ENCODE data around the gene CST9L.

The CST9L gene

GRCh38 chr20:23568320-23568970 is at the start of gene CST9L:
Gene CST9L, minus strand, starts transcription at chr20:23568484. Its CDS starts 34 bp downstream, at chr20:23568450.
- H3K9me3 ChIP-seq = no peaks in the 10 kb centered on the region
- no peaks in the 10 kb centered on the region for H3K4me1 ChIP-seq (ENCODE audit: control insufficient read depth in 1 of 2, insufficient read depth in 1 of 2, low read depth in 1 of 2, low read length in 1 of 2)
- TF ChIP-seq CTCF (IDR thresholded peaks at IDR 0.05) = no peak
- H3K27ac ChIP-seq = no peak within 1 kb of the TSS
- no peaks in the 10 kb centered on the region for H3K27me3 ChIP-seq
- no peaks in the 10 kb centered on the region for H3K36me3 ChIP-seq
- H3K4me3 ChIP-seq (ENCODE audit: low read depth in 1 of 2, low read length in 1 of 2) = no peak within 1 kb of the TSS

GRCh38 chr20:23614163-23614562 is 45.9 kb upstream of the CST9L start:
- no peak for TF ChIP-seq CTCF (IDR thresholded peaks at IDR 0.05)
- Histone ChIP-seq H3K36me3 (no peaks in the 10 kb centered on the region), H3K4me1 (ENCODE audit: control insufficient read depth in 1 of 2, insufficient read depth in 1 of 2, low read depth in 1 of 2, low read length in 1 of 2) (no peaks in the 10 kb centered on the region), H3K27me3 (no peaks in the 10 kb centered on the region), H3K9me3 (no peaks in the 10 kb centered on the region), H3K27ac (no peak overlapping the region), H3K4me3 (ENCODE audit: low read depth in 1 of 2, low read length in 1 of 2) (no peak overlapping the region)

GRCh38 chr20:23613676-23614075 is 45.4 kb upstream of the CST9L start:
- H3K9me3 ChIP-seq = no peaks in the 10 kb centered on the region
- H3K27me3 ChIP-seq = no peaks in the 10 kb centered on the region
- H3K27ac ChIP-seq = no peak overlapping the region
- no peaks in the 10 kb centered on the region for H3K4me1 ChIP-seq (ENCODE audit: control insufficient read depth in 1 of 2, insufficient read depth in 1 of 2, low read depth in 1 of 2, low read length in 1 of 2)
- no peak overlapping the region for H3K4me3 ChIP-seq (ENCODE audit: low read depth in 1 of 2, low read length in 1 of 2)
- no peak for TF ChIP-seq CTCF (IDR thresholded peaks at IDR 0.05)
- H3K36me3 ChIP-seq = no peaks in the 10 kb centered on the region

- H3K4me1 ChIP-seq (ENCODE audit: control insufficient read depth in 1 of 2, insufficient read depth in 1 of 2, low read depth in 1 of 2, low read length in 1 of 2) = no peaks in the 10 kb centered on the region
- no peaks in the 10 kb centered on the region for H3K27me3 ChIP-seq
- TF ChIP-seq CTCF (IDR thresholded peaks at IDR 0.05) = no peak
- H3K27ac ChIP-seq = no peak overlapping the region
- no peaks in the 10 kb centered on the region for H3K36me3 ChIP-seq
- no peak overlapping the region for H3K4me3 ChIP-seq (ENCODE audit: low read depth in 1 of 2, low read length in 1 of 2)
- H3K9me3 ChIP-seq = no peaks in the 10 kb centered on the region
These were observed 44.1 kb upstream of the CST9L start for GRCh38 chr20:23612396-23612795.

GRCh38 chr20:23609486-23610109 is 41.3 kb upstream of the CST9L start:
- no peaks in the 10 kb centered on the region for H3K36me3 ChIP-seq
- no peak for TF ChIP-seq CTCF (IDR thresholded peaks at IDR 0.05)
- H3K9me3 ChIP-seq = no peaks in the 10 kb centered on the region

More at GRCh38 chr20:23609486-23610109, 41.3 kb upstream of the CST9L start:
- H3K27ac ChIP-seq = no peak overlapping the region
- H3K27me3 ChIP-seq = no peaks in the 10 kb centered on the region
- H3K4me1 ChIP-seq (ENCODE audit: control insufficient read depth in 1 of 2, insufficient read depth in 1 of 2, low read depth in 1 of 2, low read length in 1 of 2) = no peaks in the 10 kb centered on the region
- H3K4me3 ChIP-seq (ENCODE audit: low read depth in 1 of 2, low read length in 1 of 2) = no peak overlapping the region

Data from neutrophil (primary cell).